ENCODE measurements around the gene LIPT2. TPM values are rescaled to one million over a fixed set of nuclear protein-coding genes. Genes with fewer than 3 reads are reported as not detected.

LIPT2 gene
- total RNA-seq, 2 experiments from 2014 or later, result 10.7 to 10.9 TPM

DNA sequence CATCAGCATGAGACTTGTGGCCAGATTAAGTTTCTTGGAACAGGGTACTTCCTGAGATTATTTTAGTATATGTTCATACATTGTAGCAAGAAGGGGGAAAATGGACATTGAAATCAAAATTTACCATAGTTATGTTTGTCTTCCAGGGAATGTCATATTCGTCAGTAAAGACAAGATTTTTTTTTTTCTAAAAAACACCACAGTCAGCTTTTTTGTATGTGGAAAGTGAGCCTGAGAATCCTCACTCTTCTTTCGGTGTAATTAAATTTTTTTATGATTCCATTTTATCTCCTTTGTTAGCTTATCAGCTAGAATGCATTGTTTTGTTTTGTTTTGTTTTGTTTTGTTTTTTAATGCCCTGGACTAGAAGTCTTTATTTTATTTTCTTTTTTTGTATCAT, 31.5 kb upstream of the LIPT2 start:
- Histone ChIP-seq H3K4me3 (ENCODE audit: low read length) (no peak overlapping the region), H3K36me3 (ENCODE audit: insufficient read depth, low read length) (no peaks in the 10 kb centered on the region), H3K27me3 (ENCODE audit: control insufficient read depth in 1 of 2, insufficient read depth in 2 of 2, low read length in 2 of 2) (peaks cover 0 to 6% of the 10 kb centered on the region in 2 experiments), H3K4me1 (ENCODE audit: insufficient read depth, low read length) (no peaks in the 10 kb centered on the region), H3K9me3 (ENCODE audit: control insufficient read depth in 1 of 2, insufficient read depth in 1 of 2, low read length in 2 of 2) (no peaks in the 10 kb centered on the region), H3K27ac (ENCODE audit: low read depth in 1 of 2, low read length in 2 of 2) (no peak overlapping the region)
- intact Hi-C loops (cut with DNase I, micrococcal nuclease), result no loop called here
- Mint-ChIP-seq H3K27ac (no peak overlapping the region), H3K27me3 (peaks cover 26% of the 10 kb centered on the region), H3K4me1 (ENCODE audit: low read depth) (no peaks in the 10 kb centered on the region), H3K9me3 (no peaks in the 10 kb centered on the region), H3K36me3 (ENCODE audit: low read depth) (no peaks in the 10 kb centered on the region), H3K4me3 (no peak overlapping the region)
- TF ChIP-seq, protein P1, sequence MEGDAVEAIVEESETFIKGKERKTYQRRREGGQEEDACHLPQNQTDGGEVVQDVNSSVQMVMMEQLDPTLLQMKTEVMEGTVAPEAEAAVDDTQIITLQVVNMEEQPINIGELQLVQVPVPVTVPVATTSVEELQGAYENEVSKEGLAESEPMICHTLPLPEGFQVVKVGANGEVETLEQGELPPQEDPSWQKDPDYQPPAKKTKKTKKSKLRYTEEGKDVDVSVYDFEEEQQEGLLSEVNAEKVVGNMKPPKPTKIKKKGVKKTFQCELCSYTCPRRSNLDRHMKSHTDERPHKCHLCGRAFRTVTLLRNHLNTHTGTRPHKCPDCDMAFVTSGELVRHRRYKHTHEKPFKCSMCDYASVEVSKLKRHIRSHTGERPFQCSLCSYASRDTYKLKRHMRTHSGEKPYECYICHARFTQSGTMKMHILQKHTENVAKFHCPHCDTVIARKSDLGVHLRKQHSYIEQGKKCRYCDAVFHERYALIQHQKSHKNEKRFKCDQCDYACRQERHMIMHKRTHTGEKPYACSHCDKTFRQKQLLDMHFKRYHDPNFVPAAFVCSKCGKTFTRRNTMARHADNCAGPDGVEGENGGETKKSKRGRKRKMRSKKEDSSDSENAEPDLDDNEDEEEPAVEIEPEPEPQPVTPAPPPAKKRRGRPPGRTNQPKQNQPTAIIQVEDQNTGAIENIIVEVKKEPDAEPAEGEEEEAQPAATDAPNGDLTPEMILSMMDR (IDR thresholded peaks at IDR 0.05), result no peak
- DNase-seq (no peak), ATAC-seq (ENCODE audit: poor library complexity) (no peak)
- CTCF ChIA-PET, result no interaction called here
- POLR2A ChIA-PET, result no interaction called here

DNA sequence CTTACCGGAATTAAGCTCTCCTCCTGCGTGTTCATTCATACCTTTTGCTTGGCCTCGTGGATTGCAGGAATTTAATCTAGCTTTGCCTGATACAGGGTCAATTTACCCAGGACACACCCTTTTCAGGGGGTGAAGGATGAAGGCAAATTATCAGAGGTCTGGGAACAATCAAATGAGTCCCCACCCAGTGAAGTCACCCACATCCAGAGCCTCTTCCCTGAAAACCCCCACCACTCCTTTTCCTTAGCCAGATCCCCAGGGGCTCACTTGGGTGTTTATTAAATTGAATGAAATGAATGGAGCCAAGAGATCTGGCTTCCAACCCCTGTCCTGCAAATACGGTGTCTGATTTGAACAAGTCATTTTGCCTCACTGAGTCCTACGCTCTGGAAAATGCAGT, 31.0 kb upstream of the LIPT2 start:
- H3K27ac ChIP-seq (ENCODE audit: low read depth in 1 of 2, low read length in 2 of 2), result no peak overlapping the region
- ChIA-PET CTCF (no interaction called here), POLR2A (interaction anchor here (0.7 kb wide), 1 partner anchor 10 kb away, joined by 3 read pairs; no protein-coding TSS in a partner anchor)
- H3K4me3 ChIP-seq (ENCODE audit: low read length), result no peak overlapping the region
- peaks cover 28% of the 10 kb centered on the region for H3K27me3 Mint-ChIP-seq
- no peaks in the 10 kb centered on the region for H3K9me3 ChIP-seq (ENCODE audit: control insufficient read depth in 1 of 2, insufficient read depth in 1 of 2, low read length in 2 of 2)
- TF ChIP-seq, protein P1 (IDR thresholded peaks at IDR 0.05), result no peak
- H3K27me3 ChIP-seq (ENCODE audit: control insufficient read depth in 1 of 2, insufficient read depth in 2 of 2, low read length in 2 of 2), result peaks cover 0 to 6% of the 10 kb centered on the region in 2 experiments
- no peak for ATAC-seq (ENCODE audit: poor library complexity)
- no peaks in the 10 kb centered on the region for H3K36me3 Mint-ChIP-seq (ENCODE audit: low read depth)
- no peak for DNase-seq
- intact Hi-C loops (cut with DNase I, micrococcal nuclease), result no loop called here
- H3K9me3 Mint-ChIP-seq, result no peaks in the 10 kb centered on the region
- H3K4me1 Mint-ChIP-seq (ENCODE audit: low read depth), result no peaks in the 10 kb centered on the region
- H3K36me3 ChIP-seq (ENCODE audit: insufficient read depth, low read length), result no peaks in the 10 kb centered on the region
- no peak overlapping the region for H3K4me3 Mint-ChIP-seq
- H3K27ac Mint-ChIP-seq, result no peak overlapping the region
- H3K4me1 ChIP-seq (ENCODE audit: insufficient read depth, low read length), result no peaks in the 10 kb centered on the region

GRCh38 chr11:74522776-74523175, 29.3 kb upstream of the LIPT2 start:
- Mint-ChIP-seq H3K4me3 (no peak overlapping the region), H3K9me3 (no peaks in the 10 kb centered on the region), H3K36me3 (ENCODE audit: low read depth) (no peaks in the 10 kb centered on the region), H3K27ac (no peak overlapping the region), H3K27me3 (peaks cover 33% of the 10 kb centered on the region), H3K4me1 (ENCODE audit: low read depth) (no peaks in the 10 kb centered on the region)
- Histone ChIP-seq H3K9me3 (ENCODE audit: control insufficient read depth in 1 of 2, insufficient read depth in 1 of 2, low read length in 2 of 2) (no peaks in the 10 kb centered on the region), H3K4me1 (ENCODE audit: insufficient read depth, low read length) (no peaks in the 10 kb centered on the region), H3K4me3 (ENCODE audit: low read length) (no peak overlapping the region), H3K27me3 (ENCODE audit: control insufficient read depth in 1 of 2, insufficient read depth in 2 of 2, low read length in 2 of 2) (peaks cover 0 to 6% of the 10 kb centered on the region in 2 experiments), H3K36me3 (ENCODE audit: insufficient read depth, low read length) (no peaks in the 10 kb centered on the region), H3K27ac (ENCODE audit: low read depth in 1 of 2, low read length in 2 of 2) (no peak overlapping the region)
- TF ChIP-seq, protein P1 (IDR thresholded peaks at IDR 0.05), result no peak
- no peak for DNase-seq
- intact Hi-C loops (cut with DNase I, micrococcal nuclease), result no loop called here
- ChIA-PET CTCF (no interaction called here), POLR2A (no interaction called here)
- no peak for ATAC-seq (ENCODE audit: poor library complexity)
